HG03521 (cell line): ENCODE data around the gene CCDC196.

ENCODE experiments used
- ATAC-seq: cut with Tn5 transposase; IDR thresholded peaks from one replicate; pipeline ENCODE4 v1.9.1; 2021; ENCODE audit warnings: mild to moderate bottlenecking, moderate library complexity; ENCODE audit not compliant: unreplicated experiment

The CCDC196 gene

GRCh38 chr14:66485910-66486421 lies at the start of gene CCDC196:
TSS of gene CCDC196 (plus strand) at chr14:66486371. CDS start at chr14:66486503, 132 bp downstream.
- ATAC-seq: no peak

DNA sequence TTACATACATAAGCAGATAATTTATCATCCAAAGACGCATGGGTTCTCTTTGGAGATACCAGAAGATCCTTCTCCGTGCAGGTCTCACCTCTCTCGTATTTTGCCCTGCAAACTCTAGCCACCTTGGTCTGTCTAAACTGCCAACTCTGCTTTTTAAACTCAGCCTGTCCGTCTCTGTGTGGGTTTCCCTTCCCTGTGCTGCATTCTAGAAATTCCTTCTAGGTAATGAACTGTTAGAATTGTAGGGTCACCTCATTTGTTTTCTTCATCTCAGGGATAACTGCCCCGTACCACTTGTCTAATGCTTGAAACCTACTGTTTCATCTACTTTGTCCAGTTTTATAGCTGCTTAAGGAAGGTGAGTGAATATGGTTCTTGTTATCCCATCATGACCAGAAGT lies 45.4 kb upstream of the CCDC196 start:
- no peak for ATAC-seq

DNA sequence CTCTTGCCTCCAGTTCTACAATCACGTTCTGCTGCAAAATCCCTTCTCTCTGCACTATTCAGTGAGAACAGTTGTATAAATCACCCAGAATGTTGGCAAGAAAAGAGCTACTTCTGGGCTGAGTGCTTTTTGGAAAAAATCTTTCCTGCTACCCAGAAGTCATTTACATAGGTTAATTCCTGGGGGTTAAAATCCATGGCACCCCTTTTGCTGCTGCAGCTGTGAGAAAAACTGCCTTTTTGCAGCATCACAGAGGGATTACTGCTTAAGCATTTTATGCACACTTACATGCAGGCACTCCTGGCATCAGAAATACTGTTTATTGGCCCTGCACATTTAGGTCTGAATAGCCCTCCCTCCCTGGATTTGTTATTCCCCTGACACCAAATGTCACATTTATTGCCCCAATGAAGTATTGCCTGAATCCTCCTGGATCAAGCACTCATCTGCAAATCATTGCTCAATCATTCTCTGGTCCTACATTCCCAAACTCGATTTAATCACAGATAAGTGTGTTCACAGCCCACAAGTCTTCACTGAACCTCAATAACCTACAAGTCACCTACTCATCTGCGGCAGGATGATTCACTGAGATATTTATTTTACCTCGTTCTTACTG lies 43.1 kb upstream of the CCDC196 start:
- no peak for ATAC-seq

DNA sequence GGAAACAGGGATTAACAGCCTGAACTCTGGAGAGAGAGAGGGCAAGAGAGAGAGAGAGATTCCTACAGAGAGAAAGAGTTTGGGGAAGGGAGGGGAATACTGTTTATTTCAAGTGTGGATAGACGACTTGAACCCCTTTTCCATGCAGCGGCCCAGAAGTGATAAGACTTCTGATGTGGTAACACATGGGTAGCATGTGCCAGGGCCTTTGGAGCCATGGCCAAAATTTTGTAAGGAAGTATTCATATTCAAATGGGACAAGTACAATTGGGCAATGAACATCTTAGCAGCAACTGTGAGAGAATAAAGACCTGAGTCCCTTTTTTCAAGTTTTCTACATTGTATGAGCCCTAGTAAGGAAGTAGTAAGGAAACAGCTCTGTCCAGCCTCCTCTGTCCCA lies 42.4 kb upstream of the CCDC196 start:
- no peak for ATAC-seq

- ATAC-seq: no peak
Measured at GRCh38 chr14:66444271-66444927, 41.8 kb upstream of the CCDC196 start.

GRCh38 chr14:66445936-66446335 lies 40.2 kb upstream of the CCDC196 start:
- ATAC-seq: no peak

GRCh38 chr14:66453469-66453868 lies 32.7 kb upstream of the CCDC196 start:
- no peak for ATAC-seq

- ATAC-seq: no peak
Measured at GRCh38 chr14:66459603-66460002, 26.6 kb upstream of the CCDC196 start.

- no peak for ATAC-seq
Measured at GRCh38 chr14:66464261-66464660, 21.9 kb upstream of the CCDC196 start.

- ATAC-seq: no peak
Measured at GRCh38 chr14:66468778-66469367, 17.3 kb upstream of the CCDC196 start.

DNA sequence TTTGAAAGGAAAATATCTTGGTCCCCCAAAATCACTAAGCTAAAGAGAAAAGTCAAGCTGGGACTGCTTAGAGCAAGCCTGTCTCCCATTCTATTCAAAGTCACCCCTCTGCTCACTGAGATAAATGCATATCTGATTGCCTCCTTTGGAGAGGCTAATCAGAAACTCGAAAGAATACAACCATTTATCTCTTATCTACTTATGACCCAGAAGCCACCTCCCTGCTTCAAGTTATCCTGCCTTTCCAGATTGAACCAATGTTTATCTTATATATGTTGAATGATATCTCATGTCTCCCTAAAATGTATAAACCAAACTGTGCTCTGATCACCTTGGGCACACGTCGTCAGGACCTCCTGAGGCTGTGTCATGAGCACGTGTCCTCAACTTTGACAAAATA lies 14.6 kb upstream of the CCDC196 start:
- ATAC-seq: no peak

GRCh38 chr14:66472251-66472650 lies 13.9 kb upstream of the CCDC196 start:
- ATAC-seq: no peak

DNA sequence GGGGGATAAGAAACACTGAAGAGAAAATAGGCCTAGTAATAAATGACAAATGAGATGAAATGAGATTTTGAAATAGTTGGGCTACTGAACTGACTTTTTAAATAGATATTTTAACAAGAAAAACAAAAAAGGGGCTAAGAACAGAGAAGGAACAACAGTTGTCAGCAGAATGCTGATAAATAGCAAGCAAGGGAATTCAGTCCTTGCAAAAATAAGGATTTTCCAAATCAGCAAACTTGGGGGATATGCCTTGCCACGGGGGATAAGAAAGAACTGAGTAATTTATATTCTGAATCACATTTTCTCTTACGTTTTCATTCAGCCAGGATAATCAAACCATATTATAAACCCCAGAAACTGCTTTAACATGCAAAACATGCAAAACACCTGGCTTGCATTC lies 12.9 kb upstream of the CCDC196 start:
- ATAC-seq: no peak

DNA sequence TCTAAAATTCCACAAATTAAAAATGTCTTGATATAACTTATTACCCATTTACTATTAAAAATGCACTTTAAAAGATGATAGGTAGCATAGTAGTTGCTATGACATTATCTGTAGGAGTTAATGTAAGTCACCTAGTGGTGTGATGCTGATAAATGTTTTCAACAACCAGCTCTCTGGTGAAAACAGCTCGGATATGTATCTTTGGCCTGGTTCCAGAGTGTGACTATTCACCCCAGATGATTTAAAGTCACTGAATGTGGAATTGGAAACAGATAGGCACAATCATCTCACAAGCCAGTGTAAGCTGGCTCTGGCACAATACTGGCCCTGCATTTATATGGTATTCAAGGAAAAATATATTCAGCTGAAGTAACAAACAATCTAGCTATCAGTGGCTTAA lies 9.2 kb upstream of the CCDC196 start:
- no peak for ATAC-seq

DNA sequence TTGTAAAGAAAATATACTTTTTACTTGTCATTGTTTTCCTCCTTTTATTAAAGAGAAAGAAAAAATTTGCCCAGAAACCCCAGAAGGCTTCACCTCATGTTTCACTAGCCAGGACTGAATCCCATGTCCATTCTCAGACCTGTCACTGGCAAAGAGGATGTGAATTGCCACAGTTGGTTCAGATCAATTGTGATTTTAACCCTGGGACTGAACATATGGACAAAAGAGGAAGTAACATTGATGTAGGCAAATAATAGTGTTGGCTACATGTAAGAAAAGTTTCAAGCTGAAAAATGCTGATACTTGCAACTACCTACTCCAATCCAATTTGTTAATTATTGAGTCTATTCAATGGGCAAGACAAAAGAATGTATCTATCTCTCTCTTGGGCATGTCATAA lies 8.6 kb upstream of the CCDC196 start:
- ATAC-seq: no peak

DNA sequence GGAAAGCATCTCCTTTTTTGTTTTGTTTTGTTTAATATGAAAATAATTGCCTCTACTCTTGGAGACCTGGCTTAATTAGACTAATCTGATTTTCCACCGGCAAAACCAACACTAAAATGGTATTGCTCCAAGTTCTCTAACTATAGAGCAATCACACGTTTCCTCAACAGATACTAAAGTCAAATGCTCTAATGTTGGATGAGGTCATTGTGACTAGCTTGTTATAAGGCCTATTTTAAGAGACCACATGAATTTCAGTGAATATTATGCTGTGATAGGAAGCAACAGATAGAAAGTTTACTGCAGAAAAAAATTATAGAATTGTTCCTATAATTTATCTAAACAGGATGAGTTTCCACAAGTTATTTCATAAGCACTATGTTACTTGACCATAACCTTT lies 3.3 kb upstream of the CCDC196 start:
- no peak for ATAC-seq

DNA sequence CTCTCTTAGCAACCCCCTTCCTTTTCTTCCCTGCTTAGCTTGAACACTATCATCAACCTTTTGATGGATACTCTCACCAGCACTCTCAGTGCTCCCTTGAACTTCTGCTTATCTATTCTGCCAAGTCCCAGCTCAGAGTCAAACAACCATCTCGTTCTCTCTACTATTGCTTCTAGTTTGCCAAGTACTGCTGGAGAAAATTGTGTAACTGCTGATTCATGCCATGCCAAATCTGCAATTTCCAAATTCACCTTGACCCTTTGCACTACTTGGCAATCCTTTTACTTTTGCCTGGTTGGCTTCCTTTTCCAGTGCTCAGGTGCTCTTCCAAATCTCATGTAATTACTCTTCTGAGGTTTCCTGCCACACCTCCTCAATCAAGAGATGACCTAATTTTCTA lies 2.8 kb upstream of the CCDC196 start:
- ATAC-seq: no peak

GRCh38 chr14:66485029-66485428 lies 1.1 kb upstream of the CCDC196 start:
- no peak for ATAC-seq

- no peak for ATAC-seq
Measured at GRCh38 chr14:66487164-66487563, 993 bp downstream of the CCDC196 start.

GRCh38 chr14:66490143-66491111 lies 4.3 kb downstream of the CCDC196 start:
- ATAC-seq: no peak

DNA sequence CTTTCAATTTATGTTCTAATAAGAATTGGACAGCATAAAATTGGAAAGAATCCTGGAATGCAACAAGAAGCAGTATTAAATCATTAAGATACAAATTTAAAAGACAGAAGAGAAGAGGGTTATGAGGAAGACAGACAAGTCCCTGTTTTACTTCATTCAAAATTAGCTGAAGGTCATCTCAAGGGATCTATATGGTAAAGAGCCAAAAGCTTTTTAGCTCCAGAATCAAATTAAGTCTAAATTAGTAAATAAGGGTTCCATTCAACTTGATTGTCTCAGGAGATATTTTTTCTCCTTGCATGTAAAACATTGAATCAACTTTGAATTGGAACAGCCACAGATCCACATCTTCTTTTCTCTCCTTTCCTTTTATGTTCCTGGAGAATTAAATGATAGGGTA lies 7.6 kb downstream of the CCDC196 start:
- ATAC-seq: no peak
